Activated T-helper 1 cell treated with anti-CD3 and anti-CD28 coated beads, Interleukin-2, amount 50 U/mL, for 16 hours (primary cell): ENCODE results near the gene STK35.
"Not testable (repeated sequence)": the region's sequence is repeated elsewhere in the genome, so short reads cannot be mapped to it uniquely, and the experiment has no call there.

Source experiments
- DNase-seq, 2 donors: peaks; one replicate each; pipeline ENCODE4 v3.0.0-alpha.2; 2020; ENCODE audit warnings: low read depth in 1 of 2, low spot score in 1 of 2

Gene STK35

DNA sequence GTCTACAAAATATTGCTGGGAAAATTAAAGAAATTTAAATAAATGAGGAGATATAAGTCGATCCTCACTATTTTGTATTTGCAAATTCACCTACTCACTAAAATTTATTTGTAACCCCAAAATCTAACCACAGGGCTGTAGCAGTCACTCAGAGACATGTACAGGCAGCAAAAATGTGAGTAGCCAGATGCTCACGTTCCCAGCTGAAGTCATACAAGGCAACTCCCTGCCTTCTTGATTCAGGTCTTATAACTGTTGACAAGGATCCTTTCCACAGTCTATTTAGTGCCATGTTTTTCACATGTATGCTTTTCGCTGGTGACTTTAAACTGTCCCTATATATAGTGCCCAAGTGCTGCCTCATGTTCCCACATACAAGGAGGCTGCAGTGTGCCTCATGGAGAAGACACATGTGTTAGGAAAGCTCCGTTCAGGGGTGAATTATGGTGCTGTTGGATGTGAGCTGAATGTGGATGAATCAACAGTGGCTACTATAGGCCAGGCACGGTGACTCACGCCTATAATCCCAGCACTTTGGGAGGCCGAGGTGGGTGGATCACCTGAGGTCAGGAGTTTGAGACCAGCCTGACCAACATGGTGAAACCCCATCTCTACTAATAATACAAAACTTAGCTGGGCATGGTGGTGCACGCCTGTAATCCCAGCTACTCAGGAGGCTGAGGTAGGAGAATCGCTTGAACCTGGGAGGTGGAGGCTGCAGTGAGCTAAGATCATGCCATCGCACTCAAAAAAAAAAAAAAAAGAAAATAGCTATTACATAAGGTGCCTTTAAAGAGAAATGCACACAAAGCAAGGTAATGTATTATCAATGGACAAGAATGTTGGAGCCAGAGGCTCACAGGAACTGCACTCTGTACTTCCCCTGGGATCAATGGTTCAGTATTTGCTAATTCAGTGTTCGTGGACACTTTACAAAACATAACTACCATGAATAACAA lies 55.3 kb downstream of the STK35 start:
- no peak for DNase-seq

DNA sequence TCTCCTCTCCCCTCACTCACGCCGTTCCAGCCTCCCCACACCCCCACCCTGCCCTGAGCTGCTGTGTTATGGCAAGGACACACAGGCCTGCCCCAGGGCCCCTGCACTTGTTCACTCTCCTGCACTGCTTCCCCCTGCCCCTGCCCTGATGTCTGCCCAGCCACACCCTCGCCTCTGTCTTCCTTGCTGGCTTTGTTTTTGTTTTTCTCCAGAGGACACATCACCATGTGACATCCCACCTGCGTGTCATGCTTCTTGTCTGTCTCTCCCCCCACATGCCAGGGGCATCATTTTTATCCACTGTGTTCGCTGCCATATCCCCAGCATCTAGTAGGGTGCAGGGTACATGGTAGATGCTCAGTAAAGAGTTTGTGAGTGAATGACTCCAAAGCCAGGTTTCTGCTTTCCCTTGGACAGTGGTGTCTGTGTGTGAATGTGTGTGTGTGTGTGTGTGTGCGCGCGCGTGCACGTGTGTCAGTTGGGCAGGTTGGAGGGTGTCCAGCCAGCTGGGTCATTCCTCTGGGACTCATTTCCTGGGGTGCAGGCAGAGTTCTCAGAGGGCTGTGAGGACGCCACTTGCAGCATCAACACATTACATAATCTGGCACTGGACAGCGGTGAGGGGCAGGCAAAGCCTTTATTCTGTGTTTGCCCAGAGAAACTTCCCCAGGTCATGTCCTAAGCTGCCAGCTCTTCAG lies 60.6 kb downstream of the STK35 start:
- DNase-seq = no peak

DNA sequence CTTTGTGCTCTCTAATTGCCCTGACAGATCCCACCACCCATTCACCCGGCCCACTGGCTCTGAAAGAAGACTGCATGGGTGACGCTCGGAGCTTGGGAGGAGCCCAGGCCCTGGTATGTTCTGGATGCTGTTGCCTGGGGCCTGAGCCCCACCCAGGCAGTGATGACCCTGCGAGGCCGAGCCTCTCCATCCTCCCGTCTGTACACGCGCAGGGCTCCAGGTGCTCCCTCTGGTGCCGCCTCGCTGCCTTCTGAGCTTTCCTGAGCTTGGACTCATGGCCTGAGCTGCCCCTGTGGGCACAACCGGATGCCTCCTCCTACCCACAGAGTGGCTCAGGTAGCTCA lies 61.2 kb downstream of the STK35 start:
- no peak for DNase-seq

- DNase-seq = no peak
Observed at GRCh38 chr20:2163312-2163711, 61.7 kb downstream of the STK35 start.

- no peak for DNase-seq
Observed at GRCh38 chr20:2163757-2164156, 62.1 kb downstream of the STK35 start.

GRCh38 chr20:2164421-2164820 lies 62.8 kb downstream of the STK35 start:
- DNase-seq = no peak

DNA sequence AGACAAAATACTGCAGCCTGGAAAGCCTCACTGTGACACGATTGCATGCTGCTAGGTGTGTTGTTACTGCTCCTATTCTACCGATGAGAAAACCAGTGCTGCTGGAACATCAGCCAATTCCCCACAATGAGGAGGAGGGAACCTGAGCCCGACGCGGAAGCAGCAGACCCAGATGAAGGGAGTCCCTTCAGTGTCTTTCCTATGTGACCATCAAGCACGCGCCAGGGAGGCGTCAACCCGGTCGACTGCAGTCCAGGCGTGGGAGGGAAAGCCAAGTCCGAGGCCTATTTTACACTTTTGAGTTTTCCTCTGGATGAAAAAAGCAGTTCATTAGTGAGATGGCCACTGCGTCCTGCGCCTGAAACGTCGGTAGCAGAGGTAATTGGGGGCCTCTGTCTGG lies 63.3 kb downstream of the STK35 start:
- no peak for DNase-seq

DNA sequence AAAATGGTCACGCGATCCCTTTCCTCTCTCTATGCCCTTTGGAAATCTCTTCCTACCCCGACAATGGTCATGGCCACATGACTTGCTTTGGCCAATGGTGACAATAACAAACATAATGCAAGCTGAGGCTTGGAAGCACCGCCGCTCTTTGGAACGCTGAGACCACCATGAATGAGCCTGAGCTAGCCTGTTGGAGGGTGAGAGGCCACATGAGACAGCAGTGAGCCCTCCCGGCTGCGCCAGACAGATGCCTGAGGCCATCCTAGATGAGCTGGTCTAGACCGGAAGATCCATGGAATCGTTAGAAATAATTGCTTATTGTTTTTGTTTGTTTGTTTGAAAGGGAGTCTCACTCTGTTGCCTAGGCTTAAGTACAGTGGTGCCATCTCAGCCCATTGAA lies 64.2 kb downstream of the STK35 start:
- DNase-seq = no peak

- no peak for DNase-seq
Observed at GRCh38 chr20:2167112-2167511, 65.5 kb downstream of the STK35 start.

- no peak for DNase-seq
Observed at GRCh38 chr20:2168946-2169345, 67.3 kb downstream of the STK35 start.

DNA sequence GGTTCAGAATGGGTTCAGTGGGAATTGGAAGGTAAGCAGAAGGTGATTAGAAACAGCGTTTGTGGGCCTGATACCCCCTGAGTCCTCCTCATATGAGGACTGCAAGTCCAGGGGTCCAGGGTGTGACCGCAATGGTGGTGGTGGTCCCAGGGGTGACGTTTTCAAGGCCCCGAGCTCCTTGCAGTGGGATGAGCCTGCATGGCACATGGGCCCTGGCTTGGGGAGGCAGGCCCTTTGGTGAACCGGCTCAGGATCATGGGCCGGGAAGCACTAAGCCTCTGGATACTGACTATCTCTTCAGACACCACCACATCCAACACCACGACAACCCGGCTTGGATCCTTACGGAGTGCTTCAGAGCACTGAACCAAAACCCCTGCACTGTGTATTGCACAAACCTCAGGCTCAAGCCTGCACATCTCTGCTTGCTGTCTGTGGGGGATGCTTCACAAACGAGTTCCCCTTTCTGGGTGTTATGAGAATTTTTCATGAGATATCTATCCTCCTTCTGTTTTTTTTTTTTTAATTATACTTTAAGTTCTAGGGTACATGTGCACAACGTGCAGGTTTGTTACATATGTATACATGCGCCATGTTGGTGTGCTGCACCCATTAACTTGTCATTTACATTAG lies 67.9 kb downstream of the STK35 start:
- no peak for DNase-seq

- DNase-seq = no peak
Observed at GRCh38 chr20:2170404-2170803, 68.8 kb downstream of the STK35 start.

DNA sequence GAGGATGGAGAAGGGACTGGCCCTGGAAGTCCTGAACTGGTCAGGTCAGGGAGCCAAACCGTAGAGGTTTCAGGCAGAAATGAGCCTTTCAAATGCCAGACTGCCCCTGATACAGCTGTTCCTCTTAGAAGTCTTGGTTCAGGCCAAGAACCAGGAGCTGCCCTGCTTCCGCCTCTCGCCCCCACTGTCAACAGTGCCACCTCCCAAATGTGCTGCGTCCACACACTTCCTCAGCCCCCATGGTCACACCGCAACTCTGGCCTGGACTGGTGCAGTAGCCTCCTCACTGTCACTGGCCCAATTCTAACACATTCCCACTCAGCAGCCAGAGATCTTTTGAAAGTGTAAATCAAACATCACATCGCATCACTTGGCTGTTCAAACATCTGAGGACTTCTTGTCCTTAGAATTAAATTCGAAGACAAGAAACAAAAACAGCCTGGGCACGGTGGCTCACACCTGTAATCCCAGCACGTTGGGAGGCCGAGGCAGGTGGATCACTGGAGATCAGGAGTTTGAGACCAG lies 69.7 kb downstream of the STK35 start:
- no peak for DNase-seq

- DNase-seq = not testable (repeated sequence)
Observed at GRCh38 chr20:2171840-2172239, 70.2 kb downstream of the STK35 start.

GRCh38 chr20:2172305-2173175 lies 70.9 kb downstream of the STK35 start:
- peak; percentile 37 to 44 for DNase-seq

DNA sequence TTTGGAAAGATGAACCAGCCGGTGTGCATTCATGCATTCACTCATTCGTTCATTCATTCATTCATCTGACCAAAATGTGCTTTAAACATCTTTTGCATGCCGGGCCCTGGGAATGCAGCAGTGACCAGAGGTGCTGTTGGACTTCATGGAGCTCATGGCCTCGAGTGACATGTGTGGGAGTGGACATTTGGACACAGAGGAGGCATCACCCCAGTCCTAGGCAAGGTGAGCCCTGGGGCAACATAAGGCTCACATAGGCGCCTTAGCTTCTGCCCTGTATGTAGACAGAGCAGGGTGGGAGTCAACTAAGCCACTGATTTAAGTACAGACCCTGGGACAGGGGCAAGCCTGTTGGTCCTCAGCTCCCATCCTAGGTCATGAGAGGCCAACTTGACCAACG lies 71.6 kb downstream of the STK35 start:
- DNase-seq = no peak

DNA sequence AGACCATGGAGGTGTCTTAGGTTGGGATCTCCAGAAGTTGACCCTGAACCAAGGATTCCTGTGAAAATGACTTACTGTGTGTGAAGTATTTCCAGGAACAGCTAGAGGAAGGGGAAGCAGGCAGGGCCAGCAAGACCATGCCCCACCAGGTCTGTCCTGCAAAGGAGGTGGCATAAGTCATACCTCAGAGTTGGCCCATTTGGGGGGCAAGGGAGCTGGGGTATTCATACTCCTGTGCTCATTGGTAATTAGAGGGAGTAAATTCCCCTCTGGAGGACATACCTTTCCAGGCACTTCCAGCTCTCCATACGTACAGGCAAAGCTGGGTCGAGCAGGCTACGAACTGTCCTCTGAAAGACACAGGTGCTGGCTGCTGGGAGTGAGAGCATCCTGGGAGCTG lies 72.4 kb downstream of the STK35 start:
- no peak for DNase-seq

DNA sequence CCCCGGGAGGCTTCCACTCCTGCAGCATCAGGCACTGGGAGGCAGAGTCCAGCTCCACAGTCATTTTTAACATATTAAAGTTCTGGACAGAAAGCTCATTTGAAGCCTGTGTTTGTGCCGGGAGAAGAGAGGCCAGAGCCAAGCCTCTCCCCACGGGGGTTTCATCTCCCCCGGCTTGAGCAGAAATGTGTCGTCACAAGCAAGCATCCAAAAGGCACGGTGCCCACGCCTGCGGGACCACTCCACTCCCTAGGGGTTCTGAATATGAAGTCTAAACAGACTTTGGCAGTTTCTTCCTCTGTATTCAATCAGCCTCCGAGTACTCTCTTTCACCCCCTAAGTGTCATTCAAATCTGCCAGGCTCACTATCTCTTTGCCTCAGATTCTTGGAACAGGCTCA lies 75.3 kb downstream of the STK35 start:
- DNase-seq = no peak

DNA sequence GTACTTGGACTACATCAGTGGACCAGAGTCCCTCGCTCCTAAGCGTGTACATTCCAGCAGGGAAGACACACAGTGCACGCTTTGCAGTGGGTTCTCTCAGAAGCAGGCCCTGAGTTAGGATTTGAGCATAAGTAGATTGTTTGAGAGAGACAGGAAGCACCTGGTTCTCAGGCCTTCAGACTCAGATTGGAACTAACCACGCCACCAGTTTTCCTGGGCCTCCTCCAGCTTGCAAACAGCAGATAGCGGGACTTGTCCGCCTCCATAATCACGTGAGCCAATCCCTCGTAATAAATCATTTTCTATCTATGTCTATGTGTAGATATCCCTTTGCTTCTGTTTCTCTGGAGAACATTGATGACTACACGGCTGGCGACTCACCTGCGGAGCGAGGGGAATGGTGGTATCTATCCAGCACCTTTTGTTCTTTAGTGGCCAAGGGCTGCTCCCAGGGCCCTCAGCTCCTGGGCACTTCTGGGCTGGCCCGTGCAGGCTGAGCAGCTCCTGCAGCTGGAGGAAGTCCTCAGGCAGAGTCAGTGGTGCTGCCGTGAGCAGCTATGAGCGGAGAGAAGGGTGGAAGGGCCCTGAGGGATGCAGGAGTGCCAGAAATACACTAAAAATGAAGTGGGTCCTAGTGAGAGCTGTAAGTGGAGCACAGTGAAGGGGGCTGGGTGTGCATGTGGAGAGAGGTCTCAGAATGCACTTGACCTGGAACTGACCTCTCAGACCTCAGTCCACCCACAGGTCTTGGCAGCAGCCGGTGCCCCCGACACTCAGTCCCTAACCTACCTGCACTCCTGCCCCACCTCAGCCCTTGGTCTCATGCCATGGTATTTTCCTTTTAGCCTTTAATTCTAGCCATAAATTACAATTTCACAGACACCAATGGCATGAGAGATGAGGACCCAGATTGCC lies 76.9 kb downstream of the STK35 start:
- no peak for DNase-seq

DNA sequence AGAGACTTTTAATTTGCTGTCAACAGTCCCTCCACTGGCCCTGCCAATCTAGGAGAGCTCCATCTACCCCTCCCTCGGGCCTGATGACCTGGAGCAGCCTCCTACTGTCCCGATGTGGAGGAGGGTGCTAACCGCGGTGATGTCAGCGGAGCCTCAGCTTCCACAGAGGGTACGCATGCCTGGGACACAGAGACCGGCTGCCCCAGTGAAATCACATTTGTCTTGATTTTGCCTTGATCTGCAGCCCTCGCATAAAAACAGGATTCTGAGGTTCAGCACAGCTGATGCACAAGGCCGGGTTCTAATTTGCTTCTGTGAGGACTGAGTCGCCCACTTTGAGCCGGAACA lies 77.6 kb downstream of the STK35 start:
- no peak for DNase-seq
